Liver (tissue), 3 donors: ENCODE results near the gene PLA2G4A.

Source experiments
- TAF1 ChIP-seq: conservative IDR thresholded peaks from 2 replicates; pipeline ENCODE4 v1.6.1; 2016; ENCODE audit warnings: antibody characterized with exemption, mild to moderate bottlenecking
- TF ChIP-seq, protein P1 (sequence below): fragments of 150-350 bp; IDR thresholded peaks from 2 replicates; pipeline ENCODE4 v1.5.1; 2017; ENCODE audit warnings: improper control_type of control experiment, low read depth, low read length; ENCODE audit not compliant: missing input control
- donor health status: healthy.
- donor health status: healthy.

- TF ChIP-seq, protein P1, sequence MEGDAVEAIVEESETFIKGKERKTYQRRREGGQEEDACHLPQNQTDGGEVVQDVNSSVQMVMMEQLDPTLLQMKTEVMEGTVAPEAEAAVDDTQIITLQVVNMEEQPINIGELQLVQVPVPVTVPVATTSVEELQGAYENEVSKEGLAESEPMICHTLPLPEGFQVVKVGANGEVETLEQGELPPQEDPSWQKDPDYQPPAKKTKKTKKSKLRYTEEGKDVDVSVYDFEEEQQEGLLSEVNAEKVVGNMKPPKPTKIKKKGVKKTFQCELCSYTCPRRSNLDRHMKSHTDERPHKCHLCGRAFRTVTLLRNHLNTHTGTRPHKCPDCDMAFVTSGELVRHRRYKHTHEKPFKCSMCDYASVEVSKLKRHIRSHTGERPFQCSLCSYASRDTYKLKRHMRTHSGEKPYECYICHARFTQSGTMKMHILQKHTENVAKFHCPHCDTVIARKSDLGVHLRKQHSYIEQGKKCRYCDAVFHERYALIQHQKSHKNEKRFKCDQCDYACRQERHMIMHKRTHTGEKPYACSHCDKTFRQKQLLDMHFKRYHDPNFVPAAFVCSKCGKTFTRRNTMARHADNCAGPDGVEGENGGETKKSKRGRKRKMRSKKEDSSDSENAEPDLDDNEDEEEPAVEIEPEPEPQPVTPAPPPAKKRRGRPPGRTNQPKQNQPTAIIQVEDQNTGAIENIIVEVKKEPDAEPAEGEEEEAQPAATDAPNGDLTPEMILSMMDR = no peak
- TF ChIP-seq TAF1 = no peak
Measured at GRCh38 chr1:186819563-186819962, 9.2 kb upstream of the PLA2G4A start.
